Fibroblast of the aortic adventitia (primary cell): ENCODE data around the gene LENEP. TPM values are rescaled to one million over a fixed set of nuclear protein-coding genes. Genes with fewer than 3 reads are reported as not detected.

Experiments used
- DNase-seq: peaks from one replicate; pipeline ENCODE4 v3.0.0-alpha.2; 2010; ENCODE audit warnings: low read depth
- H3K4me3 ChIP-seq: 2 replicates; pipeline ENCODE4 v1.5.1; 2011; ENCODE audit warnings: low read depth, mild to moderate bottlenecking, control low read depth, low read length, moderate library complexity
- total RNA-seq: library from RNA; depleted of rRNA; stranded (reverse); fragments of >200 nt; gene quantifications from 2 replicates; pipeline ENCODE4 v1.2.3, GENCODE V29; 2012; ENCODE audit warnings: low replicate concordance
- TF ChIP-seq, protein P1 (sequence below): IDR thresholded peaks from 2 replicates; pipeline ENCODE4 v1.5.1; 2011; ENCODE audit warnings: mild to moderate bottlenecking, low read length, control low read depth, inconsistent platforms; ENCODE audit not compliant: insufficient read depth

LENEP gene
- total RNA-seq, 1 donor = not detected

DNA sequence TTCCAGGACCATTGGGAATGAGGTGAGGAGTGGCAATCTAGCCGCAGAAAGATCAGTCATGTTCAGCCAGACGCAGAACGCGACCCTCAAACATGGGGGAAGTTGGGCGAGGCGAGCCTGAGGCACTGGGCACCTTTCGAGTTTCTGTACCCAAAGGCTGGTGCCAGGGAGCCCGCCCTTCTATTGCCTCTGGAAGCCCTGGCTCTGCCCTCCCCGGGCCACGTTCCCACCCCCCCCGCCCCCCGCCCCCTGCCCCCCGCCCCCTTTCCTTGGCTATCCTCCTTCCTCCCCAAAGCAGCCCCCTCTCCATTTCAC is 7.0 kb downstream of the LENEP start:
- H3K4me3 ChIP-seq = peak overlapping the region; percentile 79
- TF ChIP-seq, protein P1, sequence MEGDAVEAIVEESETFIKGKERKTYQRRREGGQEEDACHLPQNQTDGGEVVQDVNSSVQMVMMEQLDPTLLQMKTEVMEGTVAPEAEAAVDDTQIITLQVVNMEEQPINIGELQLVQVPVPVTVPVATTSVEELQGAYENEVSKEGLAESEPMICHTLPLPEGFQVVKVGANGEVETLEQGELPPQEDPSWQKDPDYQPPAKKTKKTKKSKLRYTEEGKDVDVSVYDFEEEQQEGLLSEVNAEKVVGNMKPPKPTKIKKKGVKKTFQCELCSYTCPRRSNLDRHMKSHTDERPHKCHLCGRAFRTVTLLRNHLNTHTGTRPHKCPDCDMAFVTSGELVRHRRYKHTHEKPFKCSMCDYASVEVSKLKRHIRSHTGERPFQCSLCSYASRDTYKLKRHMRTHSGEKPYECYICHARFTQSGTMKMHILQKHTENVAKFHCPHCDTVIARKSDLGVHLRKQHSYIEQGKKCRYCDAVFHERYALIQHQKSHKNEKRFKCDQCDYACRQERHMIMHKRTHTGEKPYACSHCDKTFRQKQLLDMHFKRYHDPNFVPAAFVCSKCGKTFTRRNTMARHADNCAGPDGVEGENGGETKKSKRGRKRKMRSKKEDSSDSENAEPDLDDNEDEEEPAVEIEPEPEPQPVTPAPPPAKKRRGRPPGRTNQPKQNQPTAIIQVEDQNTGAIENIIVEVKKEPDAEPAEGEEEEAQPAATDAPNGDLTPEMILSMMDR = no peak
- DNase-seq = no peak

DNA sequence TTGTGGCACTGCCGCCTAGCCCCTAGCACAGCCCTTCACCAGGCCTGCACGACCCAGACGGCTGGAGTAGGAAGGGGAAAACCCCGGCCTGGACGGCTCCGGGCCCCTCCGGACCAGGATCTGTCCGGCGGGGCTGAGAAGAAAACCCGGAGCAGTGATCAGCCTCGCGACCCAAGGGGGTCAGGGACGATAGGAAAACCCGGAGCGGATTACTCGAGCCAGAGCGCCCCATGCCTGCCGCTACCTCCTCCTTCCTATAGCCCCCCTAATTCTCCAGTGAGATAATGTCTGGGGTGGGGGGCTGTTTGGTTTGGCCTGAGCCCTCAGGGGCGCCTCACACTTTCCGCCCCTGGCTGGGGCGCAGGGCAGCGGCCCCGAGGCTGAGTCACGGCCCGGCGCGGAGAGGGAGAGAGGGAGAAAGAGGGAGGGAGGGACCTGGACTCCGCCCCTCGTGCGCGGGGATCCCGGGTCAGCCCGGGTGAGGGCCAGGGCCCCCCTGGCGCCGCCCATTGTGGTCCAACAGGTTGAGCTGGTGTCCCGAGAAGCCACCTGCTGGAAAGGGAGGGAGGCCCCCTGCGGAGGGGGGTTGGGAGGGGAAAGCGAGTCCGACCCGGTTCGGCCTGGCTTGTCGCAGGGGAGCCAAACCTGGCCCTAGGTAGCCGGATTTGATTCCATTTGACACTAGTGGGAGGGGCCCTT is 7.5 kb downstream of the LENEP start:
- TF ChIP-seq, protein P1 = no peak
- peak overlapping the region; percentile 79 for H3K4me3 ChIP-seq
- DNase-seq = peak; percentile 86

DNA sequence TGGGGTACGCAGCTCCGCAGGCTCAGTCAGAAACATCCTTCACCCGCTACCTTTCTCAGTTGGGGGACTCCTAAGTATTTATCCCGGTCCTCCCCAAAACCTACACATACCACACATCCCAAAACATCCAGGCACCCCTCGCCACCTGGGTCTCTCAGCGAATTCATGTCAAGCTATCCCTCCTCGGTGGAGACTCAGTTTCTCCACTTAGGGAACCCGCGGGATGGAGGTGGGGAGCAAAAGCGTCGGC is 8.0 kb downstream of the LENEP start:
- TF ChIP-seq, protein P1 = no peak
- H3K4me3 ChIP-seq = peak overlapping the region; percentile 79
- no peak for DNase-seq

DNA sequence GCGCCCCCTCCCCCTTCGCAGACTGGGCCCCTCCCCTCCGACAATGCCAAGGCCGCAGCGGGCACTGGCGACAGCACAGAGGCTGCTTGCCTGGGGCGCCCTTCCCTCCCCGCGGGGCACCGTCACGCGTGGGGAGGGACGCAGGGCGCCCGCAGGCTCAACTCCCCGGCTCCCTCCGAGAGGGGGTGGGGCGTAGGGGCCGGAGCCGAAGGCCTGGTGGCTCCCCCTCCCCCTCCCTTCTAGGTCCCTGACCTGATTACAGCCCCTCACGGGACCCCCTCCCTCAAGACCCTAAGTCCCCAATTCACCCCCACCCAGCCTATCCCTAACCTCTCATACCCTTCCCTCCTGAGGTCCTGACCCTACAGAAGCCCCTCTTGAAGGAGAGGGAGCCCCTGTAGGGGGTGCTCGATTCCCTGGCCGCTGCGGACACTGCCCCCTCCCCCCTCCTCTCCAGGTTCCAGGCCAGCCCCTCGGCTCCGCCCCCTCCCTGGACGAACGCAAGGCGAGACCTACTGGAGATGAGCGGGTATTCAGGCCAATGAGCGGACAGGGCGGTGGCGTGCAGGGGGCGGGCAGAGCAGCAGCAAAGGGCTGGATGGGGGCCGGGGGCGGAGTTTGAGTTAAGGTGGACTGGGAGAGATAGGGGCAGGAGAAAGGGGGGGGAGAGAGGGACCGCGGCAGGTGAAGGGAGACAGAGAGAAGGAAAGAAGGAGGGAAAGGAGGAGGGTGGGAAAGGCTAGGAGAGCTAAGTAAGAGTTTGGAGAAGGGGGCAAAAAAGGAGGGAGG is 8.5 kb downstream of the LENEP start:
- TF ChIP-seq, protein P1 = peak; percentile 61
- peak; percentile 98 for DNase-seq
- H3K4me3 ChIP-seq = peak overlapping the region; percentile 91

DNA sequence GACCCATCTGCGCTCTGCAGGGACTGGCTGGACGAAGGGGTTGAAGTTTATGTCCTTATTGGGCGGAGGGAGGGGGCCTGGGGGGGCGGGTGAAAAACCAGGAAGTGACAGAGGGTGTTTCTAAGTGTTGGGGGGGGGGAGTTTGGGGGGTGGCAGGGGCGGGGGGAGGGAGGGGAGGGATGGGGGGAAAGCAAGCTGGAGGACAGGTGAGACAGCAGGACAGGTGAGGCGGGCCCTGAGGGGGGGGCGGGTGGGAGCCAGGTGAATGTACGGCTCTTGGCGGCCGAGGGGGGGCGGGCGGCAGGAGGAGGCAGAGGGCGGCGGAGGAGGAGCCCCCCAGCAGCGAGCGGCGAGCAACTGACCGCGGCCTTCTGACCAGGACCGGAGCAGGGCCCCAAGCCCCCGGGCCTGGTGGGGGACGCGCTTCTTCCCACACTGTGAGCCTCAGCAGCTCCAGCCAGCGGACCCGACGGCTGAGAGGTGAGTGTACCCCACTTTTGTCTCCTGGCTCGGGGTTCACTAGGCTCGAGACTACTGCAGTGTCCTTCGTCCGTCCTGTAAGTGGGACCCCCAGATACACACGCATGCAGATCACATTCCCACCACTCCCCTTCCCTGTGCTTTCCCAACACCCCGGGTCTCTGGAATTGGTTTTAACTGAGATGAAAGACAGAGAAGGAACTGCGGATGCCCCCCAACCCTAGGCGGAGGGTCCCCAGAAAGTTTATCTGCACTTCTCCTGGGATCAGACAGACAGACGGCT is 9.3 kb downstream of the LENEP start, which contains the start of gene ZBTB7B:
TSS of gene ZBTB7B (plus strand) at position 339 of the 763 bp plus-strand sequence. CDS start 11,859 bp downstream, outside the sequence.
- DNase-seq = no peak
- peak within 1 kb of the TSS; percentile 91 for H3K4me3 ChIP-seq
- TF ChIP-seq, protein P1 = peak; percentile 14

DNA sequence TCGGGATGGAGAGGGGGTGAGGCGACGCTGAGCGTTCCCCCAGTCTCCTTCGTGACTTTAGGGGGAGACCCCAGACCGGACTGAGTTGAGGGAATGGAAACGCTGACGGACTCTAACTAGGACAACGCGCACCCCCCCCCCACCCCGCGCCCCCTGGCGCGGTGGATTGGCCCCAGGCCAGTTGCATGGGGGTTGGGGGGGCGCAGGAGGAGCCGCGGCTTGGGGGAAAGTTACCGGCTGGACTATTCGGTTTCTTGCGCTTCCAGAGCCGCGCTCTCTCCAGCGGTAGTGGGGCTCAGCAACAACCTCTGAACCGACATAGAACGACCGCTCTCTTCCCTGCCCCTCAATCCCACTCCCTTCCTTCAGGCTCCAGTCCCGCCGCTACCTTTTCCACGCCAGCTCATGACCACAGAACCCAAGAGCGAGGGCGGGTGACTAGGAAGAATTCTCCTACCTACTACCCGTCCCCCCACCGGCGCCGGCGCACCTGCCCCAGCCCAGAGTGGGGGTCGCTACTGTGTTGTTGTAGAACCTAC is 9.9 kb downstream of the LENEP start:
- H3K4me3 ChIP-seq = peak overlapping the region; percentile 91
- no peak for DNase-seq
- TF ChIP-seq, protein P1 = no peak
